NB4 (cell line): Measurements from ENCODE around the gene MAP4K4.

Experiments
- DNase-seq: peaks from one replicate; pipeline ENCODE4 v3.0.0; 2010; ENCODE audit warnings: low read depth
- H3K4me3 ChIP-seq: one replicate; pipeline ENCODE4 v1.5.1; 2011; ENCODE audit warnings: mild to moderate bottlenecking, low read depth, low read length, moderate library complexity
- MYC ChIP-seq: IDR thresholded peaks from 2 replicates; pipeline ENCODE4 v1.6.1; 2011; ENCODE audit warnings: low read depth, low read length
- POLR2A ChIP-seq: IDR thresholded peaks from 2 replicates; pipeline ENCODE4 v1.6.1; 2011; ENCODE audit warnings: mild to moderate bottlenecking; ENCODE audit not compliant: insufficient read length; ENCODE audit errors: extremely low read depth
- TF ChIP-seq, protein P1 (sequence below): IDR thresholded peaks from 2 replicates; pipeline ENCODE4 v1.6.1; 2011; ENCODE audit warnings: low read depth, low read length
- TF ChIP-seq, protein P2 (sequence below): IDR thresholded peaks from one replicate; pipeline ENCODE4 v1.5.1; 2012; ENCODE audit warnings: low read depth, low read length

MAP4K4 gene

DNA sequence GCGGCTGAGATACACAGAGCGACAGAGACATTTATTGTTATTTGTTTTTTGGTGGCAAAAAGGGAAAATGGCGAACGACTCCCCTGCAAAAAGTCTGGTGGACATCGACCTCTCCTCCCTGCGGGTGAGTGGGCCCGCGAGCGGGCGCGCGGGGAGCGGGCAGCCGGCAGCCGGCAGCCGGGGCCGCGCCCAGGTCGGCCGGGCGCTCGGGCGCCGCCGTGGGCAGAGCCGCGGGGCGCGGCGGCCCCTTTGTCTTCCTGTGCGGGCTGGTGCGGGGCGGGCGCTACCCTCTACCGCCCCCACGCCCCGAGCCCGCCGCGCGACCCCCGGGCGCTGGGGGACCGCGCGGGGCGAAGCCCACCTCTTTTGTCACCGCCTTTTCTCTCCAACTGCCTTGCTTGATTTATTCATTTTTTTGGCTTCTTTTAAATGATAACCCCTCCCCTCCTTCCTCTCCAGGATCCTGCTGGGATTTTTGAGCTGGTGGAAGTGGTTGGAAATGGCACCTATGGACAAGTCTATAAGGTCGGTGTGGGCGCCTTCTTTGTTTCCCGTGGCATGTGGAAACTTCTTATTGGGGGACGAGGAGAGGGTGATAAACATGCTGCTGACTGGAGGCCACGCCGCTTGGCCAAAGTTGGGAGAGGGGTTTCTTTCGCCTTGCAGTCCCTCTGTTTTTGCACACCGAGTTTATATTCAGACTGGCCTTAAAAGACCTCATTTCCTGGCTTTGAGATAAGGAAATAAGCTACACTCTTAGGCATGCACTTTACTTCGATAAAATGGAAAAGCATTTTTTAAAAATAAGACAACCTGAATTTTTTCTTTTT is 722 bp downstream of the MAP4K4 start:
- no peak for TF ChIP-seq POLR2A
- TF ChIP-seq, protein P1, sequence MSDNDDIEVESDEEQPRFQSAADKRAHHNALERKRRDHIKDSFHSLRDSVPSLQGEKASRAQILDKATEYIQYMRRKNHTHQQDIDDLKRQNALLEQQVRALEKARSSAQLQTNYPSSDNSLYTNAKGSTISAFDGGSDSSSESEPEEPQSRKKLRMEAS: peak; percentile 32
- TF ChIP-seq, protein P2, sequence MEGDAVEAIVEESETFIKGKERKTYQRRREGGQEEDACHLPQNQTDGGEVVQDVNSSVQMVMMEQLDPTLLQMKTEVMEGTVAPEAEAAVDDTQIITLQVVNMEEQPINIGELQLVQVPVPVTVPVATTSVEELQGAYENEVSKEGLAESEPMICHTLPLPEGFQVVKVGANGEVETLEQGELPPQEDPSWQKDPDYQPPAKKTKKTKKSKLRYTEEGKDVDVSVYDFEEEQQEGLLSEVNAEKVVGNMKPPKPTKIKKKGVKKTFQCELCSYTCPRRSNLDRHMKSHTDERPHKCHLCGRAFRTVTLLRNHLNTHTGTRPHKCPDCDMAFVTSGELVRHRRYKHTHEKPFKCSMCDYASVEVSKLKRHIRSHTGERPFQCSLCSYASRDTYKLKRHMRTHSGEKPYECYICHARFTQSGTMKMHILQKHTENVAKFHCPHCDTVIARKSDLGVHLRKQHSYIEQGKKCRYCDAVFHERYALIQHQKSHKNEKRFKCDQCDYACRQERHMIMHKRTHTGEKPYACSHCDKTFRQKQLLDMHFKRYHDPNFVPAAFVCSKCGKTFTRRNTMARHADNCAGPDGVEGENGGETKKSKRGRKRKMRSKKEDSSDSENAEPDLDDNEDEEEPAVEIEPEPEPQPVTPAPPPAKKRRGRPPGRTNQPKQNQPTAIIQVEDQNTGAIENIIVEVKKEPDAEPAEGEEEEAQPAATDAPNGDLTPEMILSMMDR: no peak
- TF ChIP-seq MYC: 0 out of 2 replicates have a peak, but pooled peaks have one; percentile 4
- H3K4me3 ChIP-seq: peak overlapping the region; percentile 84
- DNase-seq: peak; percentile 63

DNA sequence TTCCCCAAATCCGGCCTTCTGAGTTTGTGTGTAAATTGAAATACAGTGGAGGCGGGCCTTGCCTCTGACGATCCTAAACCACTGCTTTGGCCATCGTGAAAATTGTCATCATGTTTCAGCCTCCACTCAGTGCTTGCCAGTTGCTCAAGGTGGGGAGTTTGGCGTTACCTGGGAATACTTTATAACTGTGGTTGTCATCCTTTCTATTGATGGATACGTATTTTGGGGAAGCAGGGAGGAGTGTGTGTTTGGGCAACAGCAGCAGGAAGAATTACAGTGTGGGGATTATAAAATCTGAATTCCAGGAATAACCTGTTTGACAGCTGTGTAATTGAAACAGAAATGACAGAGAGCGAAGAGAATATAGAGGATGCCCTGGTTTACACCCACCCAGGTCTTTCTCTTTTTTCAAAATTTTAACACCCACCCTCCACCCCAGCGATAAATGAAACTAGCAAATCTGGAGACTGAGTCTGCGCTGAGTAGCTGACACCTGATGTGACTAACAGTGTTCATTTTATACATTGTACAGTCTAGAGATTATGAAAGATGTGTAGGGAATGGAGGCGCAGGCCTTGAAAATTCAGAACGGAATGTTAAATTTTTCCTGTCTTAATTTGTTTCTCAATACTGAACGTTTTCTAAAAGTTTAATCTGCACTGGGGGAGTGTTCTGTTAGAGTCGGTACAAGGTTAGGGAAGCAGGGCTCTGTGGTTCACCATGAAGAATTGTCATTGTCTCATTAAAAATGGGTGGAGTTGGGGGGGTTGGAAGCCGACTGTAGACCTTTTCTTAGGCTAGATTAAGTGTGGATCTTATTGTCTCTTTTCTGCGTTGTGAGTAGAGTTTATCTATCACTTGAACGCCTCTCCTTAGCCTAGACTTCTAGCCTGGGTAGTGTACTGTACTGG is 1.6 kb downstream of the MAP4K4 start:
- H3K4me3 ChIP-seq: peak overlapping the region; percentile 84
- DNase-seq: peak; percentile 72
- TF ChIP-seq, protein P1: no peak
- TF ChIP-seq POLR2A (no peak), MYC (no peak)
- TF ChIP-seq, protein P2: no peak

DNA sequence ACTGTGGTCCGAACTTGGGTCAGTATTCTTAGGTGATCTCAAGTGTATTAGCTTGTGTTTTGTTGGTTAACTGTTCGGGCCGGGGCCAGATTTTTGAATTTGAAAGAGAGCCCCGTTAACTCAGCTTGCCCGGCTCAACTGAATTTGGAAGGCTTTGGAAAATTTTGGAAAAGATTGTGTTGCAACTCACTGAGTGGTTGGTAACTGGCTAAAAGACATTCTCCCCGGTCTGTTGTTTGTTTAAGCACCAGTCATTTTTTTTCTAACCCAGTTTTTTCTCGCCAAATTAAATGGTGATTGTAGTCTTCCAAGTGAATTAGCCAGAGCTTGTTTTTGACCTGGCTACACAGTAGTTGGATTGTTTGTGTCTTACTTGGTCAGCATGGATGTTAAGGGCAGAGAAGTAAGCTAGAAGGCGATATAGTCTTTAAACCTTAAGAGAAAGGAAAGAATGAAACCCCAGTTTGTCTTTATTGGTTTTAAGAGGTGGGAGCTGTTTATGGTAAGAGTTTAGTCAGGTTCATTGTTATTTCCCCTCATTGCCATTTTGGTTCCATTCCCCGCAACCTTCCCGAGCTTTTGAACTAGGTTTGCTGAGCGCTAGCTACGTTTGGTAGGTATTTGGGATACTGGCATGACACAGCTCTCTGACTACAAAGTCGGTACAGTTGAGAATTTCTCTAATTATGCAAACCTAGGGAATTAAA is 2.4 kb downstream of the MAP4K4 start:
- DNase-seq: no peak
- TF ChIP-seq MYC (no peak), POLR2A (no peak)
- TF ChIP-seq, protein P1: no peak
- TF ChIP-seq, protein P2: no peak
- H3K4me3 ChIP-seq: peak overlapping the region; percentile 84

DNA sequence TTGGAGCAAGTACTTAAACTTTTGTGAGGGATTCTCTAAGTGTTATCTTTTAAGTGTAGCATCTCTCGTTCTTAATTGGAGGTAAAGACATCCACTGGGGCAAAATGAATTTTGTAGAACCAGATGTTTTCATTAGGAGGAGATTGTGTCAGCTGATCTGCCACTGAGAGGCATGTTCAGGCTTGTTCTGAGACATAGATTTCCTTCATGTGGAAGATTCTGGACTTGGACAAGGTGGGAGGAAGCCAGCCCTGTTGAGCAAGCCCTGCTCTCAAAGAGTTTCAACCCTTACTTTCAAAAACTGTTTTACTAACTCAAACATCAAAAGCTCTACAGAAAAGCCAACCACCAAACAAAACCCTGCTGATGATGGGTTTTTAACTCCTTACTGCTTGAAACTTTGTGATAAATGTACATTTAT is 6.5 kb downstream of the MAP4K4 start:
- TF ChIP-seq POLR2A (no peak), MYC (no peak)
- TF ChIP-seq, protein P1: no peak
- TF ChIP-seq, protein P2: no peak
- no peak overlapping the region for H3K4me3 ChIP-seq
- DNase-seq: no peak

DNA sequence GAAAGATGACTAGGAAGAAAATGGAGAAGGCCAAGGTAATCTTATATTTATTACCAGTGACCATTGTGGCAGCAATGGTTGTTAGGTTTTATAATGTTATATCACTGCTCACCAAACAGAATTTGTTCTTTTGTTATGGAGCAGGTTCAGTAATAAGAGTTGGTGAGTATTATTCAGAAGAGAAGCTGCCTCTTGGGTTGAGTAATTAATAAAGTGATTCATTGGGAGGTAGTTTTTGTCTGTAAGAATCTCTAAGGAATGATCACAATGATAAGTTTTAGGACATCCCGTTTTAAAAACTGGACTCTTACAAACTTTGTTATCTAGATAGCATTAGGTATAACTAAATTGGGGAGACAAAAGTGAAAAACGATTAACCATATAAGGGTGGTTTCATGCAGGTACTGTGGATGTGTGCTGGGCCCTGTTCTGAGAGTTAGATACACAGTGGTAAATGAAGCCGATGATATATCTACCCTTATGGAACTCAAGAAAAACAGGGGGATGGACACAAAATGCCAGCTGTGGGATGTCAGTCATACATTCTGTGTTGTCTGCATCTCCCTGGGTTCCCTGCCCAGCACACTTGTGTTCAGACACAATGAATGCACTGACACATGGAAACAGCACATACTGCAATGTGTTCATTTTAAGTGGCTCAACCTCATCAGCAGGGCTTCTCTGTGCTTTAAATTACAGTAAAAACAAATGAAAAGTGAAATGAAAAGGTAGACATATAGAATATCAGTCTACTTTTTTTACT is 7.5 kb downstream of the MAP4K4 start:
- no peak overlapping the region for H3K4me3 ChIP-seq
- no peak for DNase-seq
- TF ChIP-seq, protein P1: no peak
- no peak for TF ChIP-seq MYC
- TF ChIP-seq POLR2A: no peak
- TF ChIP-seq, protein P2: no peak
